GM12878 (cell line): ENCODE measurements around the gene FPGT. TPM values are rescaled to one million over a fixed set of nuclear protein-coding genes. Genes with fewer than 3 reads are reported as not detected.

Source experiments
- ATAC-seq: fragments of 200-7000 bp; cut with Tn5 transposase; 3 replicates; pipeline ENCODE4 v1.9.1; 2020; ENCODE audit warnings: mild to moderate bottlenecking, moderate library complexity
- BruUV-seq: library from RNA; stranded (reverse); fragments of 400-500 nt; replicated peaks from 2 replicates; lab custom pipeline; 2021; lab: Mats Ljungman, UMichigan
- CTCF ChIA-PET: fragments of 300-600 bp; sonication (Branson Sonifier 250); formaldehyde crosslinking; extraction: SDS; loops from one replicate; lab custom pipeline; 2021; ENCODE audit warnings: inconsistent platforms; lab: Yijun Ruan, JAX
- POLR2A ChIA-PET: fragments of 350-600 bp; formaldehyde crosslinking; extraction: SDS; loops from one replicate; lab custom pipeline; 2021; ENCODE audit warnings: inconsistent platforms; lab: Charles Lee
- RAD21 ChIA-PET: fragments of 300-600 bp; sonication (Branson Sonifier 250); formaldehyde crosslinking; loops from one replicate; lab custom pipeline; 2023; ENCODE audit warnings: antibody characterized with exemption; ENCODE audit not compliant: unreplicated experiment; lab: Charles Lee
- SMC1A ChIA-PET: fragments of 300-600 bp; sonication (Branson Sonifier 250); formaldehyde crosslinking; loops from one replicate; lab custom pipeline; 2023; ENCODE audit not compliant: unreplicated experiment, uncharacterized antibody; lab: Charles Lee
- DNase-seq: peaks from one replicate; pipeline ENCODE4 v3.0.0-alpha.2; 2011; ENCODE audit warnings: low read depth, low spot score
- FAIRE-seq: peaks from 3 replicates; lab custom pipeline; 2011; peaks lifted over from hg19 to GRCh38; lab: Jason Lieb, UNC
- H2AFZ ChIP-seq: 2 replicates; pipeline ENCODE4 v1.6.0; 2011; ENCODE audit warnings: low read depth, low read length, control low read depth; ENCODE audit not compliant: control insufficient read depth
- H3K27ac ChIP-seq: 2 replicates; pipeline ENCODE4 v1.5.1; 2011; ENCODE audit warnings: control low read depth; ENCODE audit not compliant: control insufficient read depth, insufficient read depth
- H3K27me3 ChIP-seq, 2 experiments: replicated peaks in 1 of 2; 2 replicates each; pipeline versions ENCODE4 v1.6.0 to v1.6.1; 2011; ENCODE audit warnings: low read length in 1 of 2; ENCODE audit not compliant: control insufficient read depth in 2 of 2, insufficient read depth in 2 of 2
- H3K36me3 ChIP-seq, 2 experiments: 2 replicates each; pipeline ENCODE4 v1.5.1; 2011; ENCODE audit warnings: low read length in 1 of 2; ENCODE audit not compliant: control insufficient read depth in 2 of 2, insufficient read depth in 2 of 2
- H3K4me1 ChIP-seq: 2 replicates; pipeline ENCODE4 v1.6.1; 2011; ENCODE audit warnings: mild to moderate bottlenecking, low read length, moderate library complexity, mixed read lengths; ENCODE audit not compliant: control insufficient read depth, insufficient read depth
- H3K4me2 ChIP-seq: 2 replicates; pipeline ENCODE4 v1.6.0; 2011; ENCODE audit warnings: control low read depth; ENCODE audit not compliant: control insufficient read depth, insufficient read depth
- H3K4me3 ChIP-seq: fragments of 200-600 bp; sonication (generic); 2 replicates; pipeline ENCODE4 v1.5.1; 2016
- H3K79me2 ChIP-seq: 2 replicates; pipeline ENCODE4 v1.6.0; 2011; ENCODE audit warnings: low read length; ENCODE audit not compliant: control insufficient read depth, insufficient read depth
- H3K9ac ChIP-seq: 2 replicates; pipeline ENCODE4 v1.8.0; 2011; ENCODE audit warnings: low read length, control low read depth, mixed read lengths; ENCODE audit not compliant: control insufficient read depth, insufficient read depth
- H3K9me3 ChIP-seq: replicated peaks from 3 replicates; pipeline ENCODE4 v1.5.1; 2011; ENCODE audit warnings: mild to moderate bottlenecking, low read length; ENCODE audit not compliant: control insufficient read depth, insufficient read depth
- H4K20me1 ChIP-seq: 2 replicates; pipeline ENCODE4 v1.6.0; 2011; ENCODE audit not compliant: control insufficient read depth, insufficient read depth
- BACH1 ChIP-seq: fragments of 450-650 bp; IDR thresholded peaks from 2 replicates; pipeline ENCODE4 v1.6.1; 2017; ENCODE audit warnings: mild to moderate bottlenecking, borderline replicate concordance
- CBX3 ChIP-seq: fragments of 200-600 bp; sonication (generic); IDR thresholded peaks from 2 replicates; pipeline ENCODE4 v1.6.1; 2016; ENCODE audit warnings: low read depth, borderline replicate concordance
- HDGF ChIP-seq: fragments of 450-650 bp; IDR thresholded peaks from 2 replicates; pipeline ENCODE4 v1.6.1; 2016; ENCODE audit warnings: antibody characterized with exemption
- IRF5 ChIP-seq: fragments of 450-650 bp; IDR thresholded peaks from 2 replicates; pipeline ENCODE4 v1.6.1; 2017; ENCODE audit warnings: borderline replicate concordance
- JUNB ChIP-seq: IDR thresholded peaks from 2 replicates; pipeline ENCODE4 v1.6.1; 2016; ENCODE audit warnings: antibody characterized with exemption, mild to moderate bottlenecking
- MAX ChIP-seq: IDR thresholded peaks from 2 replicates; pipeline ENCODE4 v1.6.1; 2012; ENCODE audit warnings: low read depth, low read length, improper control_type of control experiment
- NRF1 ChIP-seq: conservative IDR thresholded peaks from 2 replicates; pipeline ENCODE4 v1.6.1; 2011; ENCODE audit warnings: mild to moderate bottlenecking, low read depth, low read length, improper control_type of control experiment
- RAD51 ChIP-seq: fragments of 450-650 bp; IDR thresholded peaks from 2 replicates; pipeline ENCODE4 v1.6.1; 2016; ENCODE audit warnings: moderate library complexity, mild to moderate bottlenecking, inconsistent platforms
- SPI1 ChIP-seq: IDR thresholded peaks from 2 replicates; pipeline ENCODE4 v1.6.1; 2011; ENCODE audit warnings: low read depth, mild to moderate bottlenecking, low read length, moderate library complexity, borderline replicate concordance; ENCODE audit not compliant: insufficient read depth
- ZNF24 ChIP-seq: fragments of 450-650 bp; IDR thresholded peaks from 2 replicates; pipeline ENCODE4 v1.6.1; 2017; ENCODE audit warnings: antibody characterized with exemption, mild to moderate bottlenecking
- ZZZ3 ChIP-seq: IDR thresholded peaks from 2 replicates; pipeline ENCODE4 v1.6.1; 2011; ENCODE audit warnings: low read depth; ENCODE audit not compliant: control insufficient read depth, insufficient read length
- WGBS: methylation state at CpG from one replicate; pipeline ENCODE4 v1.1.6; 2016; ENCODE audit warnings: low lambda C conversion rate; ENCODE audit not compliant: insufficient replicate concordance, insufficient coverage; ENCODE audit errors: missing lambda C conversion rate; 5-methylcytosine and 5-hydroxymethylcytosine counted together
- in situ Hi-C: fragments of 300-500 bp; cut with MboI; formaldehyde crosslinking; loops from 9 replicates; pipeline ENCODE4 v1.14.3; 2018; ENCODE audit warnings: mixed read lengths
- intact Hi-C: fragments of 100-400 bp; cut with micrococcal nuclease; formaldehyde crosslinking; loops from one replicate; pipeline ENCODE4 v1.14.2; 2022; ENCODE audit not compliant: unreplicated experiment
- polyA plus RNA-seq, 11 experiments: library from polyadenylated mRNA; depleted of rRNA in 4 of 11; unstranded in 6 of 11; stranded (reverse) in 5 of 11; fragments of >200 nt; fragmentation: Nextera tagmentation in 4 of 11; fragmentation: Illumina TruSeq in 1 of 11; extraction: Ambion mirVana in 4 of 11; extraction: Trizol in 1 of 11; gene quantifications; 1 replicate in 1 of 11; 2 replicates in 10 of 11; pipeline versions ENCODE4 v1.2.1 to v1.2.3, GENCODE V29; 2011 to 2016; ENCODE audit warnings: inconsistent platforms in 2 of 11, missing spikeins in 2 of 11, low read depth in 1 of 11
- total RNA-seq, 4 experiments: library from RNA; depleted of rRNA in 3 of 4; stranded (reverse); fragments of >200 nt in 3 of 4; fragmentation: Illumina TruSeq in 1 of 4; extraction: Trizol in 1 of 4; gene quantifications; 2 replicates each; pipeline versions ENCODE4 v1.2.1 to v1.2.3, GENCODE V29; 2013 to 2021

Gene FPGT
- total and polyA plus RNA-seq, 10 of the 15 experiments (the other 5 are each of a cell fraction or from before 2014, with no cell fraction given) = 7.8 to 15.4 (median 11.5) TPM

GRCh38 chr1:74193908-74194307 is 4.1 kb upstream of the FPGT start:
- FAIRE-seq (no peak), ATAC-seq (no peak)
- whole genome bisulfite sequencing = 70% methylated on average over 2 of the region's 2 CpGs
- no peaks in the 10 kb centered on the region for H4K20me1 ChIP-seq
- RAD21 ChIA-PET = no interaction called here
- H3K27me3 ChIP-seq = no peaks in the 10 kb centered on the region
- H3K4me2 ChIP-seq = no peak overlapping the region
- TF ChIP-seq NRF1 (no peak), JUNB (no peak), HDGF (no peak), RAD51 (no peak), MAX (no peak), BACH1 (no peak), SPI1 (no peak), ZNF24 (no peak), ZZZ3 (no peak), CBX3 (no peak), IRF5 (no peak)
- TF ChIP-seq, all 136 proteins: peak for 0
- ChIA-PET CTCF (no interaction called here), POLR2A (no interaction called here), SMC1A (no interaction called here)
- in situ Hi-C loops = no loop called here
- BruUV-seq = no TSS peak
- Histone ChIP-seq H3K4me1 (0 out of 2 replicates have a peak, but pooled peaks cover 5% of the 10 kb centered on the region), H3K4me3 (no peak overlapping the region), H2AFZ (no peak overlapping the region), H3K9me3 (no peaks in the 10 kb centered on the region), H3K27ac (no peak overlapping the region), H3K36me3 (no peaks in the 10 kb centered on the region), H3K9ac (no peak overlapping the region), H3K79me2 (no peaks in the 10 kb centered on the region)
- no peak for DNase-seq
- intact Hi-C loops = loop anchor here (10.0 kb wide), 1 partner anchor 541 kb away; the partner anchor contains the start of genes CRYZ and TYW3
